GM19467 (cell line): ENCODE data around the gene DYDC2.
"Not testable (repeated sequence)": the region's sequence is repeated elsewhere in the genome, so short reads cannot be mapped to it uniquely, and the experiment has no call there.

Source experiments
- ATAC-seq: cut with Tn5 transposase; IDR thresholded peaks from one replicate; pipeline ENCODE4 v1.9.1; 2021; ENCODE audit warnings: mild to moderate bottlenecking, moderate library complexity; ENCODE audit not compliant: unreplicated experiment

The DYDC2 gene, protein sequence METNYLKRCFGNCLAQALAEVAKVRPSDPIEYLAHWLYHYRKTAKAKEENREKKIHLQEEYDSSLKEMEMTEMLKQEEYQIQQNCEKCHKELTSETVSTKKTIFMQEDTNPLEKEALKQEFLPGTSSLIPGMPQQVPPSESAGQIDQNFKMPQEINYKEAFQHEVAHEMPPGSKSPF

DNA sequence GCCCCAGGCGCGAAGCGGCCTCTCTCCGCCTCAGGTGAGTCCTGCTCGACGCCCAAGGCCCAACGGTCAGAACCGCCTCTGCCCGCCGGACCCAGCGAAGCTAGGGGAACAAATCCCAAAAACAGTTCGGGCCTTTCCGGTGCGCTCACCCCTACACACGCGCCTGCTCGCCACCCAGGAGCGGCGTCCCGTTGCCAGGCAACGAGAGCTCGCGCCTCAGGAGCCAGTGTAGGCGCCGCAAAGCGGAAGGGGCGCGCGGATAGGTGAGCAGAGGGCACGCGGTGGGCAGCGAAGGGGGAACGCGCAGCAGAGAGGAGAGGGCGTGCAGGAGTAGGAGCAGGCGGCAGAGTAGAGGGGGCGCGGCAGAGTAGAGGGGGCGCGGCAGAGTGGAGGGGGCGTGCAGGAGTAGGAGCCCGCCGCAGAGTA, at the start of gene DYDC2, which contains the start of gene DYDC1:
Gene DYDC2, plus strand, starts transcription at position 219 of the 426 bp plus-strand sequence. CDS start 5,663 bp downstream, outside the sequence.
Gene DYDC1, minus strand, starts transcription at position 193 of the 426 bp plus-strand sequence. CDS start 4,154 bp downstream, outside the sequence.
- no peak for ATAC-seq

GRCh38 chr10:80313523-80313922, 43.1 kb upstream of the DYDC2 start:
- ATAC-seq = no peak

DNA sequence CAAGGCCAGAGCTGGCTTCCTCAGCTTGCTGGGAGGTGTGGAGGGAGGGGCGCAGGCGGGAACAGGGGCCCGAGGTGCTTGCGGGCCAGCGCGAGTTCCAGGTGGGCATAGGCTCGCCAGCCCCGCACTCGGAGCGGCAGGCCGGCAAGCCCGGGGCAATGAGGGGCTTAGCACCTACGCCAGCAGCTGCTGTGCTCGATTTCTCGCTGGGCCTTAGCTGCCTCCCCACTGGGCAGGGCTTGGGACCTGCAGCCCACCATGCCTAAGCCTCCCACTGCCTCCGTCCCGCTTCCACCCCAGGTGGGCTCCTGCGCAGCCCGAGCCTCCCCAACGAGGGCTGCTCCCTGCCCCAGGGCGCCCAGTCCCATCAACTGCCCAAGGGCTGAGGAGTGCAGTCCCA, 41.2 kb upstream of the DYDC2 start:
- no peak for ATAC-seq

DNA sequence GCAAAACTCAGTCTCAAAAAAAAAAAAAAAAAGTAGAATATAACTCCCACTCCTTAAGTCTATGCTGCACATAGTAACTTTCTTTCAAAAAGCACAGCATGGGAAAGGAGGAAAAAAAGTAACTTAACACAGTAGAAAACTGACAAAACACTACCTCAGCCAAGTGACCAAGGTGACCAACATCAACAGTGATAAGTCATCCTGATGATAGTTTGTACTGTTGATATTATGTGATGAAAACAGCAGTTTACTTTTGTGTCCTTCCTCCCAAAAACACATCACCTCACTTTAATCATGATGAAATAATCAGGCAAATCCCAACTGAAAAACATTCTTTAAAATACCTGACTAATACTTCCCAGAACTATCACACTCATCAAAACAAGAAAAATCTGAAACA, 37.8 kb upstream of the DYDC2 start:
- no peak for ATAC-seq

DNA sequence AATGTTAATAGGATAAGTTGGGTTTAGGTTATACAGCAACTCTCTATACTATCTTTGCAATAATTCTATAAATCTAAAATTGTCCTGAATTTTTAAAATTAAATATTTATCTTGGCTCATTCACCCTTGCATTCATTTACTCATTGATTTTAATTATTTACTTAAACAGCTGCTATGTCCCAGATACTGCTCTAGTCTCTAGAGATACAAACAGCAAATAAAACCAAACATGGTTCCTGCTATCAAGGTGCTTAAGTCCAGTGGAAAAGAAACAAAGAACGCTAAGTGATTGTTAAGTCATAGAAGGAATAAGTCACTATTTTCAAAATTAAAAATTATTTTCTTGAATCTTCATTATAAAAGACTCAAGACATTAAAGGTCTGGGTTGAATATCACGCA, 37.3 kb upstream of the DYDC2 start:
- no peak for ATAC-seq

GRCh38 chr10:80319725-80320290, 36.8 kb upstream of the DYDC2 start:
- no peak for ATAC-seq

GRCh38 chr10:80320377-80320776, 36.2 kb upstream of the DYDC2 start:
- no peak for ATAC-seq

DNA sequence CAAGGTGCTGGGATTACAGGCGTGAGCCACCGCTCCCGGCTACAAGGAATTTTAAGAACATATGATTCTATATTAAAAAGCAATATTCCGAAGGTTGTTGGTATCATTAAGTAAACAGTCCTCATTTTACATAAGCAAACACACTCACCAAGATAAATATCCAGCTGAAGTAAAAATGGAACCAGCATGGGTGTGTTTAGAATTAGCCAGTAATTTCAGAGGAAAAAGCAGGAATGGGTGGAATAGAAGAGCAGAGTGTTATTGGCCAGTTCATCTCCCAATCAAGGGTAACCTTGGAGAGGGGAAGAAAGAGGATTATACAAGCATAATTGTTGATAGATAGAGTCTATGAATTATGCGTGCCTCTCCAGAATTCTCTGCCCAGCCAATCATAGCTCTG, 35.4 kb upstream of the DYDC2 start:
- no peak for ATAC-seq

GRCh38 chr10:80322158-80322557, 34.4 kb upstream of the DYDC2 start:
- ATAC-seq = no peak

DNA sequence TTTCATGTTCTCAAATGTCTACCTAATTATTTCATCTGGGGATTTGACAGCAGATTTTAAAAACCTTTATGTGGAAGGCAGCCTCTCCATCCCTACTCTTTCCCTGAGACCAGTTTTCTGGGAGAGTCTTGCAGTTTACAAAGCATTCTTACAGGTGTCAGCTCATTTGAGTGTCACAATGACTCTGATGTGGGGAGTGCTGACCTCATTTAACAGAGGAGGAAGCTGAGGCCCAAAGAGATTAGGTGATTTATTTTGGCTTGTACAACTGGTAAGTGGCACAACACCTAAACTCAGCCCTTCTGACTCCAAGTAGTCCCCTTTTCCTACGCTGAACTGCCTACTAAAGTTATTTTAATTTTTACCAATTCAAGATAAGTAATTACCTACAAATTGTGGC, 33.9 kb upstream of the DYDC2 start:
- no peak for ATAC-seq

DNA sequence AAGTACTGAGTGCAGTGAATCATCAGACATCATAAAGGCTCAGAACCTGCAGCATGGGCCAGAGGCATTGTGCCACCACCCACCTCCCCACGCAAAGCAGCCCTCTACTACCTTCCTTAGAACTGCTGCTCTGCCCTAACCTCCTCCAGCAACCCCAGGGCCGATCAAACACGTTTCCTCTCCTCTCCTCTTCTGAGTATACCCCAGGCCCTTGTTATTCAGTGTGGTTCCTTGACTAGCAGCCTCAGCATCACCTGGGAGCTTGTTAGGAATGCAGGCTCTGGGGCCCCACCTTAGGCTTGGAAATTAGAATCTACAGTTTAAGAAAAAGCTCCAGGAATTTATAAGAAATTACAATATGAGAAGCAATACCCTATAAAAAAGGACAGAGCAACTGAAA, 33.3 kb upstream of the DYDC2 start:
- no peak for ATAC-seq

- no peak for ATAC-seq
Measured at GRCh38 chr10:80324086-80324485, 32.5 kb upstream of the DYDC2 start.

DNA sequence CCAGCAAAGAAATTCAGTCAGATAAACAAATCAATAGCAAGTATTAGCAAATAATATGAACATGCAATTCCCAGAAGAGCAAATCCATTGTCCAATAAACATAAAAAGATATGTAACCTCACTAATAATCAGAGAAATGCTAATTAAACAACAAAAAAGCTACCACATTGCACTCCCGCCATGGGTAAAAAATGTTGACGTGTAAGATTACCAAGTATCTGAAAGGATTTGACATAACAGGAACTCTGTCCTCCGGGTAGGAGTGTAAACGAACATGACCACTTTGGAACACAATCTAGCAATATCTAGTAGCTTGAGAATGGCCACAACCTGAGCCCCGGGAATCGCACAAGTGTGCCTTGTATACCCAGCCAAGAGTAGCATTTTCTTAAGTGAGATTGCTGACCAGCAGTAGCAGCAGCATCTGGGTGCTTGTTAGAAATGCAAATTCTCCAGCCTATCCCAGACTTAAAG, 31.7 kb upstream of the DYDC2 start:
- ATAC-seq = no peak

DNA sequence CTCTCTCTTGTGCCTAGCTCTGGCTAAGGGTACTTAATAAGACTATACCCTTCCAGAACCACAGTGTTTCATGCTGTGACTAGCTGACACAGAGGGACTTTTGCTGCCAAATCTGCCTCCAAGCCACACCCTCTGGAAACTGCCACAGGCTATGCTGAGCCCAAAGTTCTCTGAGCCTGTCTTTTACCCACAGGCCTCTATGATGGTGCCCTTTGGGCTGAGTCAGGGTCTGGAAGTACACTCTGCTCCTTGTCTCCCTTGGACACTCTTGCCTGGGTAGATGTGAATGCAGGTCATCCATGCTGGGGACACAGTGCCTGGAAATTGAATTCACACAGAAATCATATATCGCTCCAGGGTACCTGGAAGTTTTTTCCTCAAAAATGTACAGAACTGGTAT, 22.6 kb upstream of the DYDC2 start:
- ATAC-seq = no peak

DNA sequence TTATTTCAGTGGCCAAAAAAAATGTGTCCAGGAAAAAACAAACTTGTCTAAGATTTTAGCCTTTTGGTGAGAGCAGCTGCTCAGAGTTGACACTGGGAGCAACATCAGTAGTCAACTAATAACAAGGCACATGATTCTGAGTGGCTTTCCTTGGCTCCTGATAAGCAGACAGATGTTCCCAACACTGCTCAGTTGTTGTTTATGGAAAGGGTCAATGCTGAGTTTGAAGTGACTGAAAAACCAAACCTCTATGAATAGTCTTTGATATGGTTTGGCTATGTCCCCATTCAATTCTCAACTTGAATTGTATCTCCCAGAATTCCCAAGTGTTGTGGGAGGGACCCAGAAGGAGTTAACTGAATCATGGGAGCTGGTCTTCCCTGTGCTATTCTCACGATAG, 12.3 kb upstream of the DYDC2 start:
- no peak for ATAC-seq

DNA sequence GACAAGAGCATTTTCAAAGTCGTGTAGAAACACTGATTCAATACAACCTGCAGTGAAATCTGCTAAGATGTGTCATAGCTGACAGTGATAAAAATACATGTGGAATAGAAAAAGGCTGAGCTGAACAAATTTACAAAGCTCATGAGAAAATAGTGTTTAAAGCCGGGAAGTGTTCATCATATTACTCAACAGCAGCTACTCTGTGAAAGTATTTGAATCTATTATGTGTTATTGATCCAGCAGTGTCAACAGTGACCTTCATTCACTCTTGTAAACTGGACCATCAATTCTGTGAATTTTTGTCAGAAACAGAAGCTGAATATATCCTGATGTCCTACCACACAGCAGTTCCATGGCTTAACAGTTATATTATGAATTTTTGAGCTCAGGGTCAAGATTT, 11.7 kb upstream of the DYDC2 start:
- no peak for ATAC-seq

- ATAC-seq = no peak
Measured at GRCh38 chr10:80350251-80350650, 6.3 kb upstream of the DYDC2 start.

DNA sequence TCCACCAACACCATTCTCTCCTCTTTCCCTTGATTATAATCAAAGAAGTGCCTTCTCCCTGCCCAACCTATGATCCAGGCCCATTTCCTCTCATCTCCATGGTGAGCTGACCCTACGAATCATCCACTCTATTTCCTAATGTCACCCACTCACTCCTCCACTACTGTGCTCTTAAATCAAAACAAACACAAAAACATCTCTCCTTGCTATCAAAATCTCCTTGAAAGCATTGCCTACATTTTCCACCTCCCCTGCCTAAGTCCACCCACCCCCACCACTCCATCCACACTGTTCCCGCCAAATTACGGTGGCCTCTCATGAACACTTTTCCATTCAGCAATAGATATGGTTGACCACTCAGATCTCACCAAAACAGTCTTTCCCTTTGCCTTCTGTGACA, 5.4 kb upstream of the DYDC2 start:
- ATAC-seq = no peak

DNA sequence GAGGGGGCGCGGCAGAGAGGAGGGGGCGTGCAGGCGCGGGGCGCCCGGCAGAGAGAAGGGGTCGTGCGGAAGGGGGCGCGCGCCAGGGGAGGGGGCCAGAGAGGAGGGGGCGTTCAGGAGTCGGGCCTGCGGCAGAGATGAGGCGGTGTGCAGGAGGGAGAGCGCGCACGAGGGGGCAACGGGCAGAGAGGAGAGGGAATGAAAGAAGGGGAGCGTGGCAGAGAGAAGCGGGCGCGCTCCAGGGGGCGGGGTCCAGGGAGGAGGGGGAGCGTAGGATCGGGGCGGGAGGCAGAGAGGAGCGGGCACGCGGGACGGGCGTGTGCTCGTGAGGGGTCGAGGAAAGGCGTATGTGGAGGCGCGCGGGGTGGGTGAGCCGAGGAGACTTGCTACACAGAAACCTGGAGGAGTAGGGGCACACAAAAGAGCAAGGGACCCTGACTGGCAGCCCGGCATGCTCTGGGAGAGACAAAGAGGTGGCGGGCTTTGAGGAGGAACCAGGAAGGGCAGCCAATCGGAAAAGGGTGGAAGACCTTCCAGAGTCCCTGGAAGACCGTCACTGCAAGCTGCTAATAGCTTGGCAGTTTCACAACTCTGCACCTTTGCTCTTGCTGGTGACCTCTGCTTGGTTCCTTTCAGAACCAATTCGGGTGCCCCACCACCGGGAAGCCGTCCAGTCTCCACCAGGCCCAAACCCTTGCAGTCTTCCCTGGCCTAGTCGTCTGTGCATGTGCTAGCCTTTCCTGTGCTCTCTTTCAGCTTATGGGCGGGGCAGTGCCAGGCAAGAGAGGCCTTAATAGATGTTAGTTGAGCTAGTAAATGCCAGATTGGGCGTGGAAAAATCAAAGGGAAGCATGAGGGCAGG, 639 bp downstream of the DYDC2 start:
- ATAC-seq = no peak

- no peak for ATAC-seq
Measured at GRCh38 chr10:80357851-80358125, 1.2 kb downstream of the DYDC2 start.

- ATAC-seq = not testable (repeated sequence)
Measured at GRCh38 chr10:80358925-80359324, 2.3 kb downstream of the DYDC2 start.

DNA sequence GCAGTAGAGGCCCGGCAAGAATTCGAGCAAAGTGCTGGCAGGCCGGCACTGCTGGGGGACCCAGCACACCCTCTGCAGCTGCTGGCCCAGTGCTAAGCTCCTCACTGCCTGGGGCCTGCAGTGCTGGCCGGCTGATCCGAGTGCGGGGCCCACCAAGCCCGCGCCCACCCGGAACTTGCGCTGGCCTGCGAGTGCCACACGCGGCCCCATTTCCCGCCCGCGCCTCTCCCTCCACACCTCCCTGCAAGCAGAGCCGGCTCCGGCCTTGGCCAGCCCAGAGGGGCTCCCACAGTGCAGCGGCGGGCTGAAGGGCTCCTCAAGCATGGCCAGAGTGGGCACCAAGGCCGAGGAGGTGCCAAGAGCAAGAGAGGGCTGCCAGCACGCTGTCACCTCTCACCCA, 3.1 kb downstream of the DYDC2 start:
- no peak for ATAC-seq
